HTERT RPE-1 (cell line): Measurements from ENCODE around the gene NAV2.
"Not testable (repeated sequence)": the region's sequence is repeated elsewhere in the genome, so short reads cannot be mapped to it uniquely, and the experiment has no call there.

ENCODE experiments used
- in situ Hi-C: fragments of 300-500 bp; cut with MboI; formaldehyde crosslinking; loops from 4 replicates; pipeline ENCODE4 v1.14.3; 2020; ENCODE audit warnings: low sequenced_read_pairs

Gene NAV2

DNA sequence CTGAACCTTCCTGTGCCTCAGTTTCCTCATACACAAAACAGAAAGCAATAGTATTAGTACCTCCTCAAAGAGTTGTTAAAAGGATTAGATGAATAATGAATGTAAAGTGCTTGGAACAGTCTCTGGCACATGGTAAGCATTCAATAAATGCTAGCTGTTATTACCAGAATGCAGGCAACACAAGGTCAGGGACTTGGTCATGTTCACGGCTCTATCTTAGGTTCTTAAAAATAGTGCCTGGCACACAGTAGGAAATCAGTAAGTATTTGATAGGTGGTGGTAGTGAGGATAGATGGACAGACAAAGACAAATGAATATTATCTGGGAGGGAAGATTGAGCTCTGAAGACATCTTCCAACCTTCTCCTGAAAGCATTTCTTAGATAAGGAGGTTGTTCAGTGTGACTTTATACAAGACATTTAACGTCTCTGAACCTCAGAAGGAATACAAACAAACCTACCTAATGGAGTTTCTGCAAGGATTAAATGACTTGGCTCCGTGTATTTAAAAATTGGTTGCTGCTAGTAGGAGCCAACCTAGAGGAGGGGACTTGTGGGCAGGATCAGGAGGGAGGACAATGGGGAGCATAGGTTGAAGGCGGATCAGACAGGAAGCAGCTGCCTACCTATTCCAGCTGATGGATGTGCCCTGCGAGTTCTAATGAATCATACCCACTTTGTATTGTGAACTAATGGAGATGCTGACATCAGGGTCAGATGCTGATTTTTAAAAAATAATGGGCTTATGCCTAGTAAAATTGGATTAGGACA, 353.6 kb downstream of the NAV2 start:
- in situ Hi-C loops, result no loop called here

DNA sequence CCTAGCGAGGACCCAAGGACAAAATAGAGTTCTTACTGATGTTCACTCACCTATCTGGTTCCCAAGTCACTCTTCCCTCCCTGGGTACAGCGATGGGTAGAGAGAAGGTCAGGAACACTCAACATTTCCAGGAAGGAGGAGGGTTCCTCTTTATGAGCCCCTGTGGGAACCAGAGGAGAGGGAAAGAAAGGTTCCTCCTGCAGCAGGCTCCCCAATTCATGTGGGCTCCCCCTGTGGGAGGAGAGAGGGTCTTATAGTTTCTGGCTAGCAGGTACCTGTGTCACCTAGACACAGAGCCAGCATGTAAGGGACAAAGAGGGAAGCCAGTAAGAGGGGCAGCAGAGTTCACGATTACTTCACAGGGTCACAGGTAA, 354.1 kb downstream of the NAV2 start:
- in situ Hi-C loops, result no loop called here

DNA sequence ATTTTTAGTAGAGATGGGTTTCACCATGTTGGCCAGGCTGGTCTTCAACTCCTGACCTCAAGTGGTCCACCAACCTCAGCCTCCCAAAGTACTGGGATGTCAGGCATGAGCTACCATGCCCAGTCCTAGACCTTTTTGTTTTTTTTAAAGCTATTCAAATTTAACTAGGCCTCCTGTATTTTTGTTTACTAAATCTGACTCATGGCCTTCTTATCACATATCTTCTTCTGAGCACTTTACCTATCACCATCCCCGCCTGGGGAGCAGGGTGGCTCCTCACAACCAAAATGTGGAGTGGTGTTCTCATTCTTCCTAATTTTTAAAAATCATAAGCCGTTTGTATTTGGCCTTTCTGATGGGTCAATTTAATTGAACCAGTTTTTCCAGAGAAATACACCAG, 355.0 kb downstream of the NAV2 start:
- in situ Hi-C loops, result no loop called here

DNA sequence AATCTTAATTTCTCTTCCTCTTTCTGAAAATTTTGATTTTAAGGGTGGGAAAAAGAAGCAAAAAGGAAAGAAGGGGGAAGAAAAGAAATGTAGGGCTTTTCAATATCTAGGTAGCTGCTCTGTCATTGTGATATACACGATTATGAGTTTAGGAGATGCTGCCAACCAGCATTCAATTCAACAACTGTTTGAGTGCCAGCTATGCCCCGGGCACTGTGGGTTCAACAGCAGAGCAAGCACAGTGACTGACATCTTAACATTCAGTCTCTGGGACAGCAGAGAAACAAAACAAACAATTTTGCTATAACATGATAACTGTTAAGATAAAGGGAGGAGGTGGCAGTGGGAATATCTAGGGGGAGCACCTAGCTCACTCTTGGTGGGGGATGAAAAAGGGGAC, 356.1 kb downstream of the NAV2 start:
- in situ Hi-C loops, result no loop called here

DNA sequence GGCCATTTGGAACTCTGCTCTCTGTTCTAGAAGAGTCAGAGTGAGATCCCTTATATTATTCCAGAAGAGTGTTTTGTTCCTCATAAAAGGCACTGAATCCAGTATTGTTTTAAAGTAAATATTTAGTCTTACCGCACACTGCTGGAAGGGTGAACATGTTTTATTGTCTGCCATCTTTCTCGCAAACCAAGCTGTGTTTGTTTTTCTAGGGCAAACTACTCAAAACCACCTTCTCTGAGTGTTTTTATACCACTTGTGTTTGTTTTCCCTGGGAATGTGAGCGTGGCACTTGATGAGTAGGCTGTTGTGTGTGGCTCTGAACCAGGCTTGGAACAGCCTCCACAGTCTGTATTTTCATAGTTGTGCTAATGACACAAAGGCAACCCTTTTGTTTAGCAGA, 357.8 kb downstream of the NAV2 start:
- in situ Hi-C loops, result no loop called here

DNA sequence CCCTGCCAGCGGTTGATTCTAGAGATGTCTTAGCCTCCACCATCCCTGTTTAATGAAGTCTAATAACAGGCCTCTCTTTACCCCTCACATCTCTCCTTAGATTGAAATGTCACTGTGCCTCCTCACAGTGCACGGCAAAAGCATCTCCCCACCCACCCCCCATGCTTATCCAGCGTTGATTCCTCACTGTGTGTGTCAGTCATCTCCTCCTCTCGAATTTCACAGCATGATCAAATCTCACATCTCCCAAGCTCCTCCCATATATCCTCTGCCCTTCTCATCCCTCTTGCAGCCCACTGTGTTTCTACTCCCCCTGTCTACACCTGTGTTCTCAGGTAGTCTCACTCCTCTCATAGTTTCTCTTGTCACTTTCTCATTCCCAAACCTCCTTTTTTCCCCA, 363.0 kb downstream of the NAV2 start:
- in situ Hi-C loops, result no loop called here

DNA sequence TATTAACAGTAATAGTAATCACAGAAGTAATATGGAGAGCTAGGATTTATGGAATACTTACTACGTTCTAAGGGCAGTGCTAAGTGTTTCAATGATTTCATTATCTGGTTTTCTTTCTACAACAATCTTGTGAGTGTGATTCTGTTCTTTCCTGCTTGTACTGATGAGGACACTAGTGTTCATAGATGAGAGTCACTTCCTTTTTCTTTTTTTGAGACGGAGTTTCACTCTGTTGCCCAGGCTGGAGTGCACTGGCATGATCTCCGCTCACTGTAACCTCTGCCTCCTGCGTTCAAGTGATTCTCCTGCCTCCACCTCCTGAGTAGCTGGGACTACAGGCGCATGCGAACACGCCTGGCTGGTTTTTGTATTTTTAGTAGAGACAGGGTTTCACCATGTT, 366.2 kb downstream of the NAV2 start:
- in situ Hi-C loops, result no loop called here

DNA sequence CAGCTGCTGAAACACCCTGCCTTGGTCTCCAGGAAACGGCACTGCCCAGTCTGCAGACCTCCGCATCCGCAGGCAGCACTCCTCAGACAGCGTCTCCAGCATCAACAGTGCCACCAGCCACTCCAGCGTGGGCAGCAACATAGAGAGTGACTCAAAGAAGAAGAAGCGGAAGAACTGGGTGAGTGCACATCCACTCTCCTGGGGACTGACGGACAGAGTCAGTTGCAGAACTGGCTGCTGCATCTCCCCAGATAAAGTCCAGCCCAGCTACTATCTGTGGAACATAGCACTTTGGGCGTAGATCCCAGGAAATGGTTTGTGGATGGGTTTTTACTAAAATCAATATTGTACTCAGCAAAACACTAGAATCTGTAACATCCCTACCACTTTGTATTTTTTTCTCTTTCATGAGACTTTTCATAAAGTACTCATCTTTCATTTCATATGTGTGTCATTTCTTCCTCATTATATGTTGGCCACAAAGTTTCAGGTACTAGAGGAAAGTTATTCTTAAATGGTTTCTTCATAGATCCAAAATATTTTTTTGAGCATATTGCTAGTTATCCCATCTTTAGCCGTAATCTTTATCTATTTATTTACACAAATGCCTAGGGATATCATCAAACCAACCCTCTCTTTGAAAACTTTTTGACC, 367.5 kb downstream of the NAV2 start:
- in situ Hi-C loops, result no loop called here

DNA sequence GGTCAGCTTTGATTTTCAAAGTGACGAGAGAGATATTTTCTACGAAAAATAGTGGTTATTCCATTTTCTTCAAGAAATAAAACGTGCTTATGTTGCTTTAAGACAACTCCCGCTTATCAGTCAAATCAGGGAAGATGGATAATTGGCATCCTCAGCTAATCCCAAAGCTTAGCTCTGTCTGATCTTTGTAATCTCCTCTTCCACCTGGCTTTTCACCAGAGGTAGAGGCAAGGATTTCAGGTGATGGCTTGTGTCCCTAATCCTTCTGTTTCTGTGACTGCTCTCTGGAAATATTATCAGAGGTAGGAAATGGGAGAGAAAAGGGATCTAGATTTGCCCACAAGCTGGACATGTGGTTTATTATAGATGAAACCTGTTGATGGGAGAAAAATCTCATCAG, 368.7 kb downstream of the NAV2 start:
- in situ Hi-C loops, result no loop called here

DNA sequence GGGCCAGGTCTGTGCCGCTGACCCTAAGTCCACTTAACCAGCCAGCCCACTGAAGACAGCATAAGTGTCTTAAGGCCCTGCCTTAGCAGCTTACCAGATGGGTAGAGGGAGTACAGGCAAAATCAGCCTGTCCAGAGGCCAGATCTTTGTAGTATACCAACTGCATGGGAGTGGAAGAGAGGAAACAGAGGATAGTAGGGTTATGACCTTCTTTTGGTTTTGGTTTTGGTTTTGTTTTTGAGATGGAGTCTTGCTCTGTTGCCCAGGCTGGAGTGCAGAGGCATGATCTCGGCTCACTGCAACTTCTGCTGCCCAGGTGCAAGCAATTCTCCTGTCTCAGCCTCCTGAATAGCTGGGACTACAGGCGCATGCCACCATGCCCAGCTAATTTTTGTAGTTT, 371.2 kb downstream of the NAV2 start:
- in situ Hi-C loops, result not testable (repeated sequence)

DNA sequence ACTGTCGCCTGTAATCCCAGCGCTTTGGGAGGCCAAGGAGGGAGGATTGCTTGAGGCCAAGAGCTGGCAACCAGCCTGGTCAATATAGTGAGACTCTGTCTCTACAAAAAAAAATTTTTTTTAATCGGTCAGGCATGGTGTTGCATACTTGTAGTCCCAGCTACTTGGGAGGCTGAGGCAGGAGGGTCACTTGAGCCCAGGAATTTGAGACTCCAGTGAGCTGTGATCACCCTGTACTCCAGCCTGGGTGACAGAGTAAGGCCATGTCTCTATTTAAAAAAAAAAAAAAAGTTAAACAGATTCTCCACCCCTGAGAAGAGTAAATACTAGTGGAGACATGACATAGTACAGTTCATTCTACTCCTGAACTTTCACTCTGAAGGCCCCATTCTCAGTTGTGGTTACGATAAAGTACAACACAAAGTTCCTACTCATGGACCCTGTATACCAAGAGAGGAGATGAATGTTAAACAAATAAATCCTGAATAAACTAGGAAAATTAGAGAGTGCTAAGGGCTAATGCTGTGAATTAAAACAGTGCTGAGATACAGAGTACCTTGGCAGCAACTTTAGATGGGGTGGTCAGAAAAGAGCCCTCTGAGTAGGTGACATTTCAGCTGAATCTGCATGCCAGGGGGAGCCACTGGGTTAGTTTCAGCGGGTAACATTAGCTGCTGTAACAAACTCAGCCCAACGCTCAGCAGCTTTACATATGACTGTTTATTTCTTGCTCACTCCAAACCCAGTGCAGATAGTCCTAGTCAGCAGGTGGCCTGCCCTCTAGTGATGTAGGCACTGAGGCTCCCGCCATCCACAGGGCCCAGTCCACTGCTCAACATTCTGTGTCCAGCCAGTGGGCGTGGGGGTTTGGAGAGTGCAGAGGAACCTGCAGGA, 372.5 kb downstream of the NAV2 start:
- in situ Hi-C loops, result no loop called here

DNA sequence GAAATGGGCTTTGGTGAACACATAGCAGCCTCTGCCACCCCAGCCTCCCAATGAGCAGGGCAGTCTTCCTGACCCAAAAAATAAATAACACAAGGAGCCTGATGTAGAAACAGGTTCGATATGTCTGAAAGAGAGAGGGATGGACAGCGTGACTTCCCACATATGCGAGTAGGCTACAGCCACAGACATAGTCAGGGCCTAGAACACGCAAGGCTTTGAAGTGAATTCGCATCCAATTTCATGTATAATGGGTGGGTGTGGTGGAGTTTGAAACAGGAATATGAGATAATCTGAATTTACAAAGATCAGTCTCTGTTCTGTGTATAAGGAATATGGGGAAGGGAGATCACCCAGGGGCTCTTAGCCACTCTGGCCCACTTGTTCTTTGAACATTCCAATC, 373.3 kb downstream of the NAV2 start:
- in situ Hi-C loops, result no loop called here

DNA sequence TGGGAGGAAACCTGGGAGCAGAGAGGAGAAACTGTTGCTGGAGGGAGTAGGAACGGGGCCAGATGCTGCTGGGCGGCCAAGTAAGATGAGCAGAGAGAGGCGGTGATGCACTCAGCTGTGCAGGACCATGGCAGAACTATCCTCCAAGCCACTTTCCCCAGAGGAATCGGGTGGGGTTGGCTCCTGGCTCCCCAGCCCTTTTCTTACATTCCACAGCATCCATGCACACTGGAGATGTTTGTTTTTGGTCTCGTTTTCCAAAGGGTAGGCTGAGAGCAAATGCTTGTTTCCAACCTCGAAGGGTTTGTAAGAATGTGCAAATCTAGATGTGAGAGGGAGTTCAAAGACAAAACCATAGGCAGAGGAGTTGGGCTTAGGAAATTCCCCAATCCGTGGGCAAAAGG, 374.5 kb downstream of the NAV2 start:
- in situ Hi-C loops, result no loop called here

DNA sequence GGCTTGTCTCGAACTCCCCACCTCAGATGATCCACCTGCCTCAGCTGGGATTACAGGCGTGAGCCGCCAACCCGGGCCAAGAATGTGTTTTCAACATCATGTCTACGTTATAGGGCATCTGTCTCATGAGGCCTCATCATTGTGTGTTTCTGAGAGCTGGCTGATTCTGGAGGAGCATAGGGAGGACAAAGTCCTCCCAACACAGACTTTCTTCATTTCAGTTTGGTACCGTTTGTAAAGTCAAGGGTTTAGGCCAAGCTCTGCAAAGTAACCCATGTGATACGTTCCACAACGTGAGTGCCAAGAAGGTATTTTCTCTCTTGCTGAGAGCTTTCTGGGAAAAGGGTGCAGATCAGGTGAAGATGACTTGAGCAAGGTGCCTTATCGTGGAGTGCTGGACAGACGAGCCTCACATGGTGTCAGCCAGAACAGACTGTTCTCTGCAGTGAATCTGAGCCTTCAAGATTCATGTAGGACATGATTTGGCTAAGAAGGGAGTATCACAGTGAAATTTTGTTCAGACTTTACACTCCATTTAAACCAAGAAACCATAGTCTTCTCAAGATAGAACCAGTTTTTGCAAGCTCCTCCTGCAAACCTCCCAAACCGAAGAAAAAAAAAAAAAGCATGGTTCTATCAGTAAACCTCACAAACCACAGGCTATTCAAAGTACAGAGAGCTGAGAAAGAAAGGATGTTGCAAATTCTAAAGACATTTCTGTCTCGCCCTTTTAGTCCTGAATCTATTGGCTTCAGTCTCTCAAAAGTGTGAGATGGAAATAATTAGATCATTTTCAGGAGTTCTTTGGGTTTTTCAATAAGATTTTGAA, 376.0 kb downstream of the NAV2 start:
- in situ Hi-C loops, result no loop called here

DNA sequence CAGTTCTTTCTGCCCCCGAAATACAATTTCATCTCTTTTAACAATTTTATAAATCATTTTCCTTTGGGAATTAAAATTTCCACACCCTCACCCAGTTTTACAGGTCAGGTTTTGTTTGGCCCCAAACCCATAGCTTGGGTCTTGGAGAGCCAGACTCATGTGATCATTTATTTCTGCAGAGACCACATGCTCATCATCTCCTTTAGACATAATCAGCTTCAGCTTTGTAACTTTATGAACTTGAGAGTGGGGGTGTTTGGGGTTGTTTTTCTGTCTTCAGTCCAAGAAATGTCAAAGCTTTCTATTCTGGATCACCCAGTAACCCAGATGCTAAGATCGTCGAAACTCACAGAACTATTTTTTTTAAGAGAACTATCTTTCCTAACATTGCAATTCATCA, 376.7 kb downstream of the NAV2 start:
- in situ Hi-C loops, result no loop called here

DNA sequence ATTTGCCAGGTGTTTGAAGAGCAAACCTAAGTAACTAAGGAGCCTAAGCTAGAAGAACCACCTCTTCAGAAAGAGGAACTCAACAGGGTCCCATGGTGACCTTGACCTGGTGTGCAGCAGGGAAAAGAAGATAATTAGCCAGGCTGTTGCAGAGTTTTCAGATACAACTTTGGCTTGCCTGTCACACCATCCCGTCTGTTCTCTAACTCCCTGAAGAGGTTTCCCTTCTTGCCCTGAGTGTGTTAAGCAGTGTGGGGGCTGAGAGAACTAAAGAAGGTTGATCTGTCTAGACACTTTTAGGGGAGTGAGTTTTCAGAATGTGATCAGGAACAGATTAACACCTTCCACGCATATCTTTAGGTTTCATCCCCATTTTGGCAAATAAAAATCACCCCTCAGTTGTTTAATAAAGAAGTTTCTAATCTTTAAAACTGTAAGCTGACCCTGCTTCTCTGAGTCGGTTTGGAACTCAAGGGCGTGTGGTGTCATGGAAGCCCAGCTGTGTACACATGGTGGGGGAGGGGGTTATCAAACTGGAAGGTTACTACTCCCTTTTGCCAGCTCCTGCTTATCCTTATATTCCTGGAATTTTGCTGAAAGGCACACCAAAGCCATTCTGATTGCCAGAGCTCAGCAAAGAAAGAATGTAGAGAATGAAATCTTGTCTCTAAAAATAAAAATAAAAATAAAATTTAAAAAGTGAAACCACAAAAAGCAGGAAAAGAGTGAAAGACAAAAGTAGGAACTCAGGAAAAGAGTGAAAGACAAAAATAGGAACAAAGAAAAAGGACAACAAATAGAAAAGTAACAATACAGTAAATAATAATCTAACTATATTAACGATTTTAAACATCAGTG, 377.4 kb downstream of the NAV2 start:
- in situ Hi-C loops, result no loop called here

DNA sequence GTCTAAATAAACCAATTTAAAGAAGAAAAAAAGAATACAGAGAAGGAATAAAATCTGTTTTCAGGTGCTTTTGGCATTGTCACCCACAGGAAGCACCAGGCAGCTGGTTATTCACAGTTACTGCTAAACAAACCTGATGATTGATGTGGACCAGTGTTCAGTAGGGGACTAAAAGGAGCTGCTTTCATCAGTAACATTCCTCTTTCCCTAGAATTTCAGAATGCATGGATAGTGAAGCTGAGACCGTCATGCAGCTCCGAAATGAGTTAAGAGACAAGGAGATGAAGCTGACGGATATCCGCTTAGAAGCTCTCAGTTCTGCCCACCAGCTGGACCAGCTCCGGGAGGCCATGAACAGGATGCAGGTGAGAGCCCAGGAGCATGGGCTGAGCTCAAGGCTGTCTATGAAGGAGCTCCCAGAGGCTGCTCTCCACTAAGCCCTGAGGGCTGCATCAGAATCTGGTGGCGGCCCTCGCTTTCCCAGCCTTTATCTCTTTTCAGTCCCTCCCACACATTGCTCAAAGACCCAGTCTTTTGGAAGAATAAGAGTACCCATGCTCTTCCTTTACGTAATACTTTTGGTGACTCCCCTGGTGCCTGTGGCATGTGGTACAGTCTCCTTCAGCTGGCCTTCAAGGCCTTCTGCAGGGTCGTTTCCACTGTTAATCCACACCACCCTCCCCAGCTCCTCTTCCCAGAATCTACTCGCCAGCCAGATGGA, 378.2 kb downstream of the NAV2 start:
- in situ Hi-C loops, result no loop called here

DNA sequence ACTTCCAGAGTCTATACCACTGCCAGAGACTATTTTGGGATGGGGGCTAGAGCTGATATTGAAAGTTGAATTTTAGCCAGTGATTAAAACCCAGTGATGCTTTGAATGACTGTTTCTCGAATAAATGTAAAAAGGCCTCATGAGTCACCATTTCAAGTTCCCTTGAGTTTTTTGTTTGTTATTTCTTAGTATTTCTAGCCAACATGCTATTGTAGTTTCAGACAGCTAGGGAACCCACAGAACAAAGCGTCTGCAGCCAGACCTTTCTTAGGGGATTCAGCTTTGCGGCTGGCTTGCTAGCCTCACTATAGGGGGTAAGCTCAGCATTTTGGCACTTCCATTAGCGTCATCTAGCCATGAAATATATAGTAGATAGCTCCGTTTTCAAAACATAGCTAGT, 381.1 kb downstream of the NAV2 start:
- in situ Hi-C loops, result no loop called here

DNA sequence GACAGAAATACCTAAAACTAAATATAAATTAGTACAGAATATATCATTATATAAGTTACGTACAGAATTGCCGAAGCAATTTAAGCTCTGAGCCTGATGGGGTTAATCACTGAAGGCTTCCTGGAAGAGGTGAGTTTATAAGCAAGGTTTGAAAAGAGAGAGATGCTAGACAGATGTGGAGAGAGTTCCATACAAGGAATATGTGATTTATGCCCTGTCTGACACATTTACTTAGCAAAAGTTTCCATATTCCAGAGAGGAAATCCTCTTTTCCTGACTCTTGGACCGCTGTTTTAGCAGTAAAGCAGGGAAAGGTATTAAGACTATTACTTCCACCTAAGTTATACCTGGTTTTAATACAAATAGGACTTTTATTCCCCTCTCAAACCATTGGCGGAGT, 382.6 kb downstream of the NAV2 start:
- in situ Hi-C loops, result no loop called here
